ENCODE measurements around the gene AQP6. TPM values are rescaled to one million over a fixed set of nuclear protein-coding genes. Genes with fewer than 3 reads are reported as not detected.

Gene AQP6
- total RNA-seq, 1 experiment from 2014 or later = 0.09 TPM

DNA sequence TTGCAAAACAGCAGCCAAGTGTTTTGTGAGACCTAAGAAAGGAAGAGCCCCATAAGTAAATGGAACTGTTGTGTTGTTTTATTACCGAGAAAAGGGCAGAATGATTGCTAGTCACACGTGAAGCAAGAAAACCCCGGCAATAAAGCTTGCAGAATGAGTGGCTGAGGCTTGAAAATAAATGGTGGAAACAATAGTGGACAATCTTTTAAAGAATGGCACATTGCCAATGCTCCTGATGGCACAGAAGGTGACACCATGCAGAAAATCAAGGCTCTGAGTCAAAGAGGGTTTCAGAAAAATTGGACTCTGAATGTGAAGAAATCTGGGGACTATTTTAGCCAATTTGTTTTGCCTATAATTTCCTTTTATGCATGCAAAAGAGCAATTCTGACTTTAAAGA is 26.2 kb upstream of the AQP6 start:
- Mint-ChIP-seq H3K4me1 (peaks cover 41 to 60% of the 10 kb centered on the region in 2 experiments), H3K4me3 (no peak overlapping the region), H3K27ac (no peak overlapping the region), H3K27me3 (ENCODE audit: low read depth) (peaks cover 27% of the 10 kb centered on the region), H3K36me3 (ENCODE audit: insufficient read depth in 1 of 3, low read depth in 3 of 3) (no peaks in the 10 kb centered on the region), H3K9me3 (no peaks in the 10 kb centered on the region)
- no peak overlapping the region for H3K4ac ChIP-seq (ENCODE audit: low read depth, low read length)
- no peaks in the 10 kb centered on the region for H3K27me3 ChIP-seq (ENCODE audit: insufficient read depth, low read length)
- no peak overlapping the region for H3K9ac ChIP-seq (ENCODE audit: extremely low read depth, insufficient read length, low read length)
- peaks cover 5% of the 10 kb centered on the region for H3K23me2 ChIP-seq (ENCODE audit: insufficient read length, low read depth, low read length, poor library complexity, severe bottlenecking)
- H3K18ac ChIP-seq (ENCODE audit: insufficient read length, low read depth, low read length) = no peak overlapping the region
- H3K14ac ChIP-seq (ENCODE audit: insufficient read depth, low read length) = no peak overlapping the region
- no peak overlapping the region for H2BK120ac ChIP-seq (ENCODE audit: low read depth, low read length, poor library complexity, severe bottlenecking)
- H2AFZ ChIP-seq (ENCODE audit: low read length) = no peak overlapping the region
- H3K9me3 ChIP-seq (ENCODE audit: control insufficient read depth, low read depth, low read length) = no peaks in the 10 kb centered on the region
- no peak overlapping the region for H2AK5ac ChIP-seq (ENCODE audit: insufficient read length, low read length)
- H3T11ph ChIP-seq (ENCODE audit: low read length) = no peak overlapping the region
- H3K79me1 ChIP-seq (ENCODE audit: insufficient read depth, low read depth, low read length, poor library complexity, severe bottlenecking) = no peaks in the 10 kb centered on the region
- WGBS (ENCODE audit: extremely low coverage, insufficient read length, low lambda C conversion rate) = no CpG with 5 or more reads among the region's 3 CpGs
- no peaks in the 10 kb centered on the region for H4K20me1 ChIP-seq (ENCODE audit: control insufficient read depth, insufficient read depth, insufficient read length)
- no peak overlapping the region for H4K5ac ChIP-seq (ENCODE audit: insufficient read length, low read depth, low read length)
- no peak overlapping the region for H2BK5ac ChIP-seq (ENCODE audit: insufficient read length, low read length)
- H3K56ac ChIP-seq (ENCODE audit: insufficient read length, low read depth, low read length) = no peak overlapping the region
- no peak overlapping the region for H2BK12ac ChIP-seq (ENCODE audit: insufficient read length, low read depth, low read length)
- no peaks in the 10 kb centered on the region for H3K79me2 ChIP-seq (ENCODE audit: insufficient read depth, low read length)
- no peak for DNase-seq
- no peak overlapping the region for H2BK15ac ChIP-seq (ENCODE audit: low read depth, low read length)
- no peak overlapping the region for H3K4me2 ChIP-seq (ENCODE audit: insufficient read depth, insufficient read length, low read length)
- TF ChIP-seq, protein P1, sequence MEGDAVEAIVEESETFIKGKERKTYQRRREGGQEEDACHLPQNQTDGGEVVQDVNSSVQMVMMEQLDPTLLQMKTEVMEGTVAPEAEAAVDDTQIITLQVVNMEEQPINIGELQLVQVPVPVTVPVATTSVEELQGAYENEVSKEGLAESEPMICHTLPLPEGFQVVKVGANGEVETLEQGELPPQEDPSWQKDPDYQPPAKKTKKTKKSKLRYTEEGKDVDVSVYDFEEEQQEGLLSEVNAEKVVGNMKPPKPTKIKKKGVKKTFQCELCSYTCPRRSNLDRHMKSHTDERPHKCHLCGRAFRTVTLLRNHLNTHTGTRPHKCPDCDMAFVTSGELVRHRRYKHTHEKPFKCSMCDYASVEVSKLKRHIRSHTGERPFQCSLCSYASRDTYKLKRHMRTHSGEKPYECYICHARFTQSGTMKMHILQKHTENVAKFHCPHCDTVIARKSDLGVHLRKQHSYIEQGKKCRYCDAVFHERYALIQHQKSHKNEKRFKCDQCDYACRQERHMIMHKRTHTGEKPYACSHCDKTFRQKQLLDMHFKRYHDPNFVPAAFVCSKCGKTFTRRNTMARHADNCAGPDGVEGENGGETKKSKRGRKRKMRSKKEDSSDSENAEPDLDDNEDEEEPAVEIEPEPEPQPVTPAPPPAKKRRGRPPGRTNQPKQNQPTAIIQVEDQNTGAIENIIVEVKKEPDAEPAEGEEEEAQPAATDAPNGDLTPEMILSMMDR (conservative IDR thresholded peaks at IDR 0.05) = no peak
- no peak overlapping the region for H4K8ac ChIP-seq (replicated peaks; ENCODE audit: insufficient read length, low read depth, low read length)
- H3K4me1 ChIP-seq (ENCODE audit: insufficient read depth, low read length) = no peaks in the 10 kb centered on the region; the same call in 1 of the 2 replicates
- H4K91ac ChIP-seq (ENCODE audit: insufficient read length, low read depth, low read length) = no peak overlapping the region
- H2BK20ac ChIP-seq (ENCODE audit: low read depth, low read length, poor library complexity, severe bottlenecking) = no peak overlapping the region
- no peak overlapping the region for H3K27ac ChIP-seq (ENCODE audit: insufficient read length, low read depth, low read length)
- no peak overlapping the region for H3K23ac ChIP-seq (ENCODE audit: insufficient read length, low read depth, low read length)

All from H9 (cell line).